ACC112 (cell line): ENCODE results near the gene CCDC83.

Source experiments
- H2AFZ ChIP-seq: fragments of 200-600 bp; sonication (generic); one replicate; pipeline ENCODE4 v1.6.0; 2017; ENCODE audit warnings: antibody characterized with exemption, low read length; ENCODE audit not compliant: unreplicated experiment
- H3K27ac ChIP-seq: fragments of 200-600 bp; sonication (generic); 2 replicates; pipeline ENCODE4 v1.5.1; 2014; ENCODE audit warnings: low read depth, mild to moderate bottlenecking, antibody characterized with exemption, low read length, moderate library complexity
- H3K27me3 ChIP-seq: fragments of 200-600 bp; sonication (generic); 2 replicates; pipeline ENCODE4 v1.6.1; 2014; ENCODE audit warnings: mild to moderate bottlenecking, antibody characterized with exemption, low read length, moderate library complexity, mixed read lengths; ENCODE audit not compliant: insufficient read depth
- H3K36me3 ChIP-seq: fragments of 200-600 bp; sonication (generic); 2 replicates; pipeline ENCODE4 v1.6.1; 2016; ENCODE audit warnings: mild to moderate bottlenecking, antibody characterized with exemption, low read length, moderate library complexity, mixed read lengths; ENCODE audit not compliant: insufficient read depth
- H3K4me1 ChIP-seq: fragments of 200-600 bp; sonication (generic); one replicate; pipeline ENCODE4 v1.6.1; 2016; ENCODE audit warnings: low read length, mixed read lengths; ENCODE audit not compliant: insufficient read depth, unreplicated experiment, control insufficient read depth
- H3K4me3 ChIP-seq: fragments of 200-600 bp; sonication (generic); 2 replicates; pipeline ENCODE4 v1.5.1; 2014; ENCODE audit warnings: mild to moderate bottlenecking, low read depth, low read length
- H3K79me2 ChIP-seq: fragments of 200-600 bp; sonication (generic); one replicate; pipeline ENCODE4 v1.6.0; 2016; ENCODE audit warnings: low read length; ENCODE audit not compliant: control insufficient read depth, unreplicated experiment, insufficient read depth

CCDC83 gene

GRCh38 chr11:85855341-85855656 lies at the start of gene CCDC83:
TSS of gene CCDC83 (plus strand) at chr11:85855383. CDS start at chr11:85865124, 9,741 bp downstream.
- Histone ChIP-seq H2AFZ (peak within 1 kb of the TSS; percentile 95), H3K36me3 (peaks cover 7% of the 10 kb centered on the region), H3K4me1 (peaks cover 7% of the 10 kb centered on the region), H3K27me3 (no peaks in the 10 kb centered on the region), H3K27ac (peak within 1 kb of the TSS; percentile 8; the same call in 1 of the 2 replicates), H3K4me3 (peak within 1 kb of the TSS; percentile 78), H3K79me2 (no peaks in the 10 kb centered on the region)

GRCh38 chr11:85805387-85805786 lies 49.8 kb upstream of the CCDC83 start:
- H3K27me3 ChIP-seq, result peaks cover 9% of the 10 kb centered on the region; the same call in 1 of the 2 replicates
- H2AFZ ChIP-seq, result no peak overlapping the region
- no peak overlapping the region for H3K27ac ChIP-seq
- H3K79me2 ChIP-seq, result no peaks in the 10 kb centered on the region
- no peaks in the 10 kb centered on the region for H3K4me1 ChIP-seq
- H3K36me3 ChIP-seq, result no peaks in the 10 kb centered on the region
- no peak overlapping the region for H3K4me3 ChIP-seq

- no peak overlapping the region for H2AFZ ChIP-seq
- H3K36me3 ChIP-seq, result no peaks in the 10 kb centered on the region
- H3K79me2 ChIP-seq, result no peaks in the 10 kb centered on the region
- no peak overlapping the region for H3K27ac ChIP-seq
- H3K27me3 ChIP-seq, result peaks cover 5% of the 10 kb centered on the region; the same call in 1 of the 2 replicates
- H3K4me1 ChIP-seq, result no peaks in the 10 kb centered on the region
- H3K4me3 ChIP-seq, result no peak overlapping the region
Measured at GRCh38 chr11:85806016-85806415, 49.2 kb upstream of the CCDC83 start.

GRCh38 chr11:85806876-85807275 lies 48.3 kb upstream of the CCDC83 start:
- H3K4me1 ChIP-seq, result no peaks in the 10 kb centered on the region
- no peaks in the 10 kb centered on the region for H3K27me3 ChIP-seq
- no peak overlapping the region for H3K4me3 ChIP-seq
- no peaks in the 10 kb centered on the region for H3K79me2 ChIP-seq
- H3K27ac ChIP-seq, result no peak overlapping the region
- H2AFZ ChIP-seq, result no peak overlapping the region
- H3K36me3 ChIP-seq, result no peaks in the 10 kb centered on the region

- Histone ChIP-seq H3K27ac (no peak overlapping the region), H3K79me2 (no peaks in the 10 kb centered on the region), H3K4me3 (no peak overlapping the region), H2AFZ (no peak overlapping the region), H3K27me3 (no peaks in the 10 kb centered on the region), H3K36me3 (no peaks in the 10 kb centered on the region), H3K4me1 (peaks cover 1% of the 10 kb centered on the region)
Measured at GRCh38 chr11:85809191-85809590, 46.0 kb upstream of the CCDC83 start.

- H3K4me3 ChIP-seq, result no peak overlapping the region; the same call in 1 of the 2 replicates
- H3K27me3 ChIP-seq, result no peaks in the 10 kb centered on the region
- H3K36me3 ChIP-seq, result no peaks in the 10 kb centered on the region
- H2AFZ ChIP-seq, result no peak overlapping the region
- peaks cover 8% of the 10 kb centered on the region for H3K4me1 ChIP-seq
- H3K27ac ChIP-seq, result no peak overlapping the region
- no peaks in the 10 kb centered on the region for H3K79me2 ChIP-seq
Measured at GRCh38 chr11:85809863-85810262, 45.3 kb upstream of the CCDC83 start.

- H2AFZ ChIP-seq, result no peak overlapping the region
- peak overlapping the region; percentile 75 for H3K4me3 ChIP-seq
- H3K79me2 ChIP-seq, result no peaks in the 10 kb centered on the region
- H3K4me1 ChIP-seq, result peaks cover 12% of the 10 kb centered on the region
- no peaks in the 10 kb centered on the region for H3K36me3 ChIP-seq
- H3K27ac ChIP-seq, result no peak overlapping the region
- H3K27me3 ChIP-seq, result no peaks in the 10 kb centered on the region
Measured at GRCh38 chr11:85810521-85810870, 44.7 kb upstream of the CCDC83 start.

- Histone ChIP-seq H2AFZ (peak within 1 kb of the TSS; percentile 41), H3K36me3 (no peaks in the 10 kb centered on the region), H3K4me1 (peaks cover 17% of the 10 kb centered on the region), H3K79me2 (no peaks in the 10 kb centered on the region), H3K27ac (no peak within 1 kb of the TSS), H3K27me3 (no peaks in the 10 kb centered on the region), H3K4me3 (peak within 1 kb of the TSS; percentile 75)
Measured at GRCh38 chr11:85810871-85811611, 44.1 kb upstream of the CCDC83 start, which contains the start of gene SYTL2. TSS of gene SYTL2 (minus strand) at chr11:85811141. CDS start at chr11:85757725, 53,416 bp downstream.

- Histone ChIP-seq H3K27ac (no peak overlapping the region), H3K4me3 (peak overlapping the region; percentile 75), H3K79me2 (no peaks in the 10 kb centered on the region), H3K36me3 (no peaks in the 10 kb centered on the region), H2AFZ (no peak overlapping the region), H3K4me1 (peaks cover 17% of the 10 kb centered on the region), H3K27me3 (no peaks in the 10 kb centered on the region)
Measured at GRCh38 chr11:85811624-85812023, 43.6 kb upstream of the CCDC83 start.

- Histone ChIP-seq H3K4me1 (peaks cover 17% of the 10 kb centered on the region), H3K36me3 (no peaks in the 10 kb centered on the region), H3K27ac (no peak overlapping the region), H3K4me3 (no peak overlapping the region), H2AFZ (no peak overlapping the region), H3K79me2 (no peaks in the 10 kb centered on the region), H3K27me3 (no peaks in the 10 kb centered on the region)
Measured at GRCh38 chr11:85813721-85814120, 41.5 kb upstream of the CCDC83 start.

GRCh38 chr11:85815186-85815931 lies 39.8 kb upstream of the CCDC83 start:
- H3K4me3 ChIP-seq, result no peak overlapping the region
- H3K4me1 ChIP-seq, result peaks cover 17% of the 10 kb centered on the region
- peak overlapping the region; percentile 70 for H3K27ac ChIP-seq
- no peak overlapping the region for H2AFZ ChIP-seq
- no peaks in the 10 kb centered on the region for H3K36me3 ChIP-seq
- H3K27me3 ChIP-seq, result no peaks in the 10 kb centered on the region
- H3K79me2 ChIP-seq, result no peaks in the 10 kb centered on the region
